GM23338 (cell line): ENCODE data around the gene ARFIP1. TPM values are rescaled to one million over a fixed set of nuclear protein-coding genes. Genes with fewer than 3 reads are reported as not detected.

Experiments used
- ATAC-seq: fragments of 200-7000 bp; cut with Tn5 transposase; 3 replicates; pipeline ENCODE4 v1.9.1; 2020
- DNase-seq: peaks from one replicate; pipeline ENCODE4 v3.0.0-alpha.2; 2015; ENCODE audit warnings: low spot score
- H2AFZ ChIP-seq: fragments of 200-600 bp; sonication (generic); 2 replicates; pipeline ENCODE4 v1.8.0; 2016; ENCODE audit warnings: antibody characterized with exemption, mild to moderate bottlenecking, moderate library complexity
- H3F3A ChIP-seq: fragments of 200-600 bp; sonication (generic); replicated peaks from 2 replicates; pipeline ENCODE4 v1.8.0; 2017; ENCODE audit warnings: antibody characterized with exemption, mixed run types, low read depth
- H3K27ac ChIP-seq: fragments of 200-600 bp; sonication (generic); 2 replicates; pipeline ENCODE4 v1.6.1; 2016; ENCODE audit warnings: low read depth
- H3K27me3 ChIP-seq: fragments of 200-600 bp; sonication (generic); 2 replicates; pipeline ENCODE4 v1.8.0; 2016; ENCODE audit warnings: mild to moderate bottlenecking, mixed run types, moderate library complexity; ENCODE audit not compliant: insufficient read depth
- H3K36me3 ChIP-seq: fragments of 200-600 bp; sonication (generic); 2 replicates; pipeline ENCODE4 v1.8.0; 2016; ENCODE audit warnings: mild to moderate bottlenecking; ENCODE audit not compliant: insufficient read depth
- H3K4me1 ChIP-seq: fragments of 200-600 bp; sonication (generic); 2 replicates; pipeline ENCODE4 v1.8.0; 2016; ENCODE audit warnings: mild to moderate bottlenecking, moderate library complexity; ENCODE audit not compliant: insufficient read depth
- H3K4me2 ChIP-seq: fragments of 200-600 bp; sonication (generic); 2 replicates; pipeline ENCODE4 v1.7.1; 2017; ENCODE audit warnings: mixed run types
- H3K4me3 ChIP-seq: fragments of 200-600 bp; sonication (generic); 2 replicates; pipeline ENCODE4 v1.6.1; 2016; ENCODE audit warnings: mixed run types
- H3K79me2 ChIP-seq: fragments of 200-600 bp; sonication (generic); replicated peaks from 2 replicates; pipeline ENCODE4 v1.8.0; 2017; ENCODE audit warnings: mild to moderate bottlenecking; ENCODE audit not compliant: insufficient read depth
- H3K9me2 ChIP-seq: fragments of 200-600 bp; sonication (generic); 2 replicates; pipeline ENCODE4 v1.8.0; 2017; ENCODE audit not compliant: insufficient read depth
- H4K20me1 ChIP-seq: fragments of 200-600 bp; sonication (generic); replicated peaks from 2 replicates; pipeline ENCODE4 v1.8.0; 2017; ENCODE audit warnings: mild to moderate bottlenecking; ENCODE audit not compliant: insufficient read depth
- H3K27ac Mint-ChIP-seq: 2 replicates; pipeline ENCODE4 v1.8.0; 2020; ENCODE audit warnings: inconsistent platforms, mild to moderate bottlenecking, moderate library complexity, mixed read lengths
- H3K27me3 Mint-ChIP-seq: 3 replicates; pipeline ENCODE4 v1.8.0; 2022; ENCODE audit warnings: low read depth, mild to moderate bottlenecking, moderate library complexity, mixed read lengths, inconsistent platforms; ENCODE audit not compliant: insufficient read depth, poor library complexity
- H3K36me3 Mint-ChIP-seq: 3 replicates; pipeline ENCODE4 v1.8.0; 2021; ENCODE audit warnings: low read depth, mild to moderate bottlenecking, inconsistent platforms, moderate library complexity, mixed read lengths
- H3K4me1 Mint-ChIP-seq: 3 replicates; pipeline ENCODE4 v1.8.0; 2020; ENCODE audit warnings: mild to moderate bottlenecking, inconsistent platforms, mixed read lengths
- H3K4me3 Mint-ChIP-seq: 3 replicates; pipeline ENCODE4 v1.8.0; 2021; ENCODE audit warnings: moderate library complexity, mild to moderate bottlenecking, inconsistent platforms, mixed read lengths
- H3K9me3 Mint-ChIP-seq: 3 replicates; pipeline ENCODE4 v1.8.0; 2020; ENCODE audit warnings: moderate library complexity, mild to moderate bottlenecking, inconsistent platforms, mixed read lengths
- CREB1 ChIP-seq: fragments of 250-450 bp; sonication (Bioruptor Pico); IDR thresholded peaks from 2 replicates; pipeline ENCODE4 v1.5.0; 2020; ENCODE audit warnings: low read depth, mild to moderate bottlenecking, moderate library complexity
- CTCF ChIP-seq, 2 experiments: fragments of 200-600 bp in 1 of 2; sonication (generic) in 1 of 2; conservative IDR thresholded peaks; 2 replicates each; pipeline versions ENCODE4 v1.5.1 to v1.6.1; 2016 to 2017; ENCODE audit warnings: antibody characterized with exemption in 2 of 2, low read depth in 2 of 2, mild to moderate bottlenecking in 2 of 2, moderate library complexity in 1 of 2
- ETS1 ChIP-seq: IDR thresholded peaks from 2 replicates; pipeline ENCODE4 v1.6.1; 2016; ENCODE audit warnings: antibody characterized with exemption
- EZH2 ChIP-seq: fragments of 200-600 bp; sonication (generic); IDR thresholded peaks from one replicate; pipeline ENCODE4 v1.8.0; 2017; ENCODE audit warnings: antibody characterized with exemption, mild to moderate bottlenecking, low read depth; ENCODE audit not compliant: unreplicated experiment
- EZH2phosphoT487 ChIP-seq: fragments of 200-600 bp; sonication (generic); IDR thresholded peaks from one replicate; pipeline ENCODE4 v1.8.1; 2018; ENCODE audit warnings: antibody characterized with exemption; ENCODE audit not compliant: unreplicated experiment
- JUNB ChIP-seq: IDR thresholded peaks from one replicate; pipeline ENCODE4 v1.6.1; 2016; ENCODE audit warnings: antibody characterized with exemption; ENCODE audit not compliant: unreplicated experiment
- NANOG ChIP-seq: IDR thresholded peaks from 2 replicates; pipeline ENCODE4 v1.6.1; 2016; ENCODE audit warnings: antibody characterized with exemption, borderline replicate concordance
- POLR2AphosphoS5 ChIP-seq: IDR thresholded peaks from 2 replicates; pipeline ENCODE4 v1.6.1; 2016; ENCODE audit warnings: antibody characterized with exemption, low read depth
- REST ChIP-seq: IDR thresholded peaks from one replicate; pipeline ENCODE4 v1.6.1; 2018; ENCODE audit warnings: antibody characterized with exemption; ENCODE audit not compliant: unreplicated experiment
- STAT1 ChIP-seq: IDR thresholded peaks from one replicate; pipeline ENCODE4 v1.6.1; 2016; ENCODE audit warnings: antibody characterized with exemption; ENCODE audit not compliant: unreplicated experiment
- ZNF331 ChIP-seq: fragments of 250-450 bp; sonication (Bioruptor Pico); IDR thresholded peaks from 2 replicates; pipeline ENCODE4 v1.5.0; 2020; ENCODE audit warnings: low read depth, mild to moderate bottlenecking, moderate library complexity
- ZNF462 ChIP-seq: fragments of 250-450 bp; sonication (Bioruptor Pico); IDR thresholded peaks from 2 replicates; pipeline ENCODE4 v1.5.0; 2020; ENCODE audit warnings: mild to moderate bottlenecking, moderate library complexity
- polyA plus RNA-seq: library from polyadenylated mRNA; unstranded; fragments of >200 nt; fragmentation: Nextera tagmentation; extraction: Ambion mirVana; gene quantifications from 2 replicates; pipeline ENCODE4 v1.2.1, GENCODE V29; 2016
- total RNA-seq: library from RNA; depleted of rRNA; stranded (reverse); fragments of >200 nt; shearing (Covaris generic); gene quantifications from 2 replicates; pipeline ENCODE4 v1.2.3, GENCODE V29; 2014

The ARFIP1 gene
- total and polyA plus RNA-seq, 2 experiments from 2014 or later, result 46.0 to 49.6 TPM

- H3K4me2 ChIP-seq, result no peak overlapping the region
- no peaks in the 10 kb centered on the region for H3K36me3 ChIP-seq
- ATAC-seq (no peak), DNase-seq (no peak)
- H3K9me2 ChIP-seq, result no peaks in the 10 kb centered on the region; the same call in 1 of the 2 replicates
- no peak overlapping the region for H3K27ac ChIP-seq
- Mint-ChIP-seq H3K4me1 (peaks cover 57% of the 10 kb centered on the region), H3K27me3 (peaks cover 8% of the 10 kb centered on the region), H3K4me3 (no peak overlapping the region), H3K36me3 (peaks cover 2% of the 10 kb centered on the region; the same call in 2 of the 3 replicates), H3K27ac (no peak overlapping the region), H3K9me3 (no peaks in the 10 kb centered on the region)
- H4K20me1 ChIP-seq, result no peaks in the 10 kb centered on the region
- no peaks in the 10 kb centered on the region for H3K27me3 ChIP-seq
- H3K4me1 ChIP-seq, result peaks cover 53% of the 10 kb centered on the region
- no peaks in the 10 kb centered on the region for H3F3A ChIP-seq
- no peak overlapping the region for H2AFZ ChIP-seq
- H3K4me3 ChIP-seq, result no peak overlapping the region
- no peaks in the 10 kb centered on the region for H3K79me2 ChIP-seq
- TF ChIP-seq CREB1 (CRISPR knock-in tag) (no peak), CTCF (conservative IDR thresholded peaks at IDR 0.05; ENCODE audit: low read depth in 2 of 2) (no peak), NANOG (no peak), ETS1 (no peak), EZH2 (no peak), REST (no peak), ZNF462 (CRISPR knock-in tag) (no peak), STAT1 (no peak), ZNF331 (CRISPR knock-in tag) (no peak), EZH2phosphoT487 (no peak), POLR2AphosphoS5 (no peak), JUNB (no peak)
These were observed 148.5 kb downstream of the ARFIP1 start for GRCh38 chr4:152928286-152928685.
